ENCODE measurements around the gene CSTF1. TPM values are rescaled to one million over a fixed set of nuclear protein-coding genes. Genes with fewer than 3 reads are reported as not detected.
A peak's percentile ranks its signal among the peaks of the same experiment; 100 is the strongest.

CSTF1 gene
- total RNA-seq = 28.8 and 31.2 TPM in 2 replicates
- 55.2 and 68.6 TPM in 2 replicates for polyA plus RNA-seq
- 34.5 and 46.9 TPM in 2 replicates for polyA plus RNA-seq (2012)
- polyA minus RNA-seq (ENCODE audit: low replicate concordance) = 133 and 137 TPM in 2 replicates

DNA sequence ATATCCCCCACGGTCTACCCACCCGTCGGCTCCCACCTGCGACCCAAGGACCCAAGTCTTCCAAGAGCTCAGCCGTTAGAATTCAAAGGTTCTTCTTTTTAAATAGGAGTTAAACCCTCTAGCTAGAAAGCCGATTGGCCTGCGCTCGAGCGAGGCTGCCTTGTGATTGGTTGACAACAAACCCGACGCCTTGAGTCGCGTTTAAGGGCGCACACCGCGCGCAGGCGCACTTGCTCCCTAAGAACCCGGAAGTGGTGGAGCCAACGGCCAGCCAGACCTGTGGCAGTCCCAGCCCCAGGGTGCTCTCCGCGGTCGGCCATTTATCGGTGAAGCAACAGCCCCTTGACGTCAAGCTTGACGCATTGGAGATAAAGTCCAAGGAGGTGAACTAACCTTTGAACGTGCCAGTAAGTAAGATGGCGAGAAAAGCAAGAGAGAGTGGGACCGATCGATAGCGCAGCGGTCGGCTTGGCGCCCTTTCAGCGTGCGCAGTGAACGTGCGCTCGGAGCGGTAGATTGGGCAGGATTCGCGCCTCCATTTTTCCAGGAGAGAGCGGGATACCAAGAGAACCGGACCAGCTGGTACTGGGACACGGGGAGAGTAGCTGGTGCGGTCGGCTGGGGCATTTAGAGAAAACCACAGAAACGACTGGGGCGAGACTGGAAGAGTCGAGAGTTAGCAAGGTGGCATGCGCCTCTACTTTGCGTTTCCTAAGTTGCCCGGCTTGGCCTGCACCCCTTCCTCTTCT, at the start of gene CSTF1, which contains the start of gene AURKA:
CSTF1 (plus strand) TSS at position 514 of the 749 bp plus-strand sequence. CDS start 2,908 bp downstream, outside the sequence.
AURKA (minus strand) TSS at position 84 of the 749 bp plus-strand sequence. CDS start 4,018 bp downstream, outside the sequence.
- Histone ChIP-seq H3K4me1 (ENCODE audit: control insufficient read depth, extremely low read depth, insufficient read depth, low read length) (peaks cover 5% of the 10 kb centered on the region), H3K9ac (ENCODE audit: insufficient read depth, low read length) (peak within 1 kb of the TSS; percentile 85), H4K20me1 (ENCODE audit: control insufficient read depth, extremely low read depth, insufficient read depth, low read length) (no peaks in the 10 kb centered on the region), H3K27me3 (ENCODE audit: control insufficient read depth, insufficient read depth, low read length) (no peaks in the 10 kb centered on the region), H2AFZ (ENCODE audit: low read length) (peak within 1 kb of the TSS; percentile 92), H3K4me3 (replicated peaks in 1 of 4; ENCODE audit: control extremely low read depth in 1 of 4, insufficient read depth in 1 of 4, low read depth in 3 of 4, low read length in 4 of 4) (peak within 1 kb of the TSS; percentile 73 to 99 (median 93)), H3K9me3 (ENCODE audit: control insufficient read depth, insufficient read depth, low read depth, low read length) (no peaks in the 10 kb centered on the region), H3K4me2 (ENCODE audit: extremely low read depth, insufficient read depth, low read length) (peak within 1 kb of the TSS; percentile 95), H3K27ac (ENCODE audit: insufficient read depth, low read length) (peak within 1 kb of the TSS; percentile 92), H3K79me2 (ENCODE audit: control insufficient read depth, insufficient read depth, low read length) (peaks cover 75% of the 10 kb centered on the region), H3K36me3 (ENCODE audit: control insufficient read depth, insufficient read depth, low read length) (peaks cover 13% of the 10 kb centered on the region)
- peak; percentile 100 for DNase-seq (ENCODE audit: low read depth in 2 of 2)
- TF ChIP-seq EZH2 (IDR thresholded peaks at IDR 0.05; ENCODE audit: low read length, missing control alignments) (no peak), CTCF (conservative IDR thresholded peaks at IDR 0.05 in 1 of 2, IDR thresholded peaks at IDR 0.05 in 1 of 2; ENCODE audit: low read depth in 1 of 2, low read length in 2 of 2) (no peak)

DNA sequence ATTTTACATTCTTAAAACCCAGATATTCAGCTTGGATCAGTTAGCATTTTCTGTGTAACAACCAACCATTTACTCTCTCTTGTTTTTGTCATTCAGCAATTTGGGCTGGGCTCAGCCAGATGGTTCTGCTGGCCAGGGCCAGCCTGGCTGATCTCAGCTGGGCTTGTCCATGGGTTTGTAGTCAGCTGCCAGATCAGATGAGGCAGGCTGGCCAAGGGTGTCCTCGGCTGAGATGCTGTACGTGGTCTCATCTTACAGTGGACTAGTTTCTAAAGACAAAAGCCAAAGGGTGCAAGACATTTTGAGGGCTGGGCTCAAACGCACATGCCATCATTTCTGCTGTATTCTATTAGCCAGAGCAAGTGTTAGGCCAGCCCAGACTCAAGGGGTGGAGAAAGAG, 49.7 kb upstream of the CSTF1 start:
- Histone ChIP-seq H4K20me1 (ENCODE audit: control insufficient read depth, extremely low read depth, insufficient read depth, low read length) (no peaks in the 10 kb centered on the region), H3K79me2 (ENCODE audit: control insufficient read depth, insufficient read depth, low read length) (no peaks in the 10 kb centered on the region), H3K4me3 (replicated peaks in 1 of 4; ENCODE audit: control extremely low read depth in 1 of 4, insufficient read depth in 1 of 4, low read depth in 3 of 4, low read length in 4 of 4) (no peak overlapping the region), H3K9ac (ENCODE audit: insufficient read depth, low read length) (no peak overlapping the region), H3K36me3 (ENCODE audit: control insufficient read depth, insufficient read depth, low read length) (no peaks in the 10 kb centered on the region), H3K27me3 (ENCODE audit: control insufficient read depth, insufficient read depth, low read length) (peaks cover 8% of the 10 kb centered on the region), H3K4me1 (ENCODE audit: control insufficient read depth, extremely low read depth, insufficient read depth, low read length) (no peaks in the 10 kb centered on the region), H2AFZ (ENCODE audit: low read length) (no peak overlapping the region), H3K9me3 (ENCODE audit: control insufficient read depth, insufficient read depth, low read depth, low read length) (no peaks in the 10 kb centered on the region), H3K4me2 (ENCODE audit: extremely low read depth, insufficient read depth, low read length) (no peak overlapping the region), H3K27ac (ENCODE audit: insufficient read depth, low read length) (no peak overlapping the region)
- TF ChIP-seq EZH2 (IDR thresholded peaks at IDR 0.05; ENCODE audit: low read length, missing control alignments) (no peak), CTCF (conservative IDR thresholded peaks at IDR 0.05 in 1 of 2, IDR thresholded peaks at IDR 0.05 in 1 of 2; ENCODE audit: low read depth in 1 of 2, low read length in 2 of 2) (no peak)
- no peak for DNase-seq (ENCODE audit: low read depth in 2 of 2)

DNA sequence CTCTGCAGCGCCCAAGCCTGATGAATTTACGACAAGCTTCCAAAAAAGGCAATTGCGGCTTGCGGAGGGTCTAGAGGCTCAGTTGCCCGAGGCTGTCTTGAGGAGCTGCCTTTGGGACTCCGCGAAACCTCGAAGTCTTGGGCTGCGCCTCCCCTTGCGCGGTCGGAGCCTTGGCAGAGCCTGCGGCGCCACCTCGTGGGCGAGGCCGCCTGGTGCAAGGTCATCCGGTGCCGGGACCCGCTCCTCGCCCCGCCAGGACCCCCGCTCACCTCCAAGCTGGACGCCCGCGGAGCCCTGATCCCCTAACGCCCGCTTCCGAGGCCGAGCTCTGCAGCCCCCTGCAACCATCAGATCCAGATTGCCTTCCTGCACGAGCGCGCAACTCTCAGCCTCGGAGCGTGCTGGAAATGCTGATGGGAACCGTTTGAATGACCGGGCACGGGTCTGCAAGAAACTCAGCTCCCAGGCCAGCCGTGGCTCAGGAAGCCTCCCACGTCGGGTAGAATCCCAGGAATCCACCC, 48.5 kb upstream of the CSTF1 start:
- H3K36me3 ChIP-seq (ENCODE audit: control insufficient read depth, insufficient read depth, low read length) = no peaks in the 10 kb centered on the region
- peak overlapping the region; percentile 76 for H3K4me2 ChIP-seq (ENCODE audit: extremely low read depth, insufficient read depth, low read length)
- peaks cover 8% of the 10 kb centered on the region for H3K27me3 ChIP-seq (ENCODE audit: control insufficient read depth, insufficient read depth, low read length)
- peak; percentile 27 to 51 for DNase-seq (ENCODE audit: low read depth in 2 of 2)
- H2AFZ ChIP-seq (ENCODE audit: low read length) = peak overlapping the region; percentile 30
- H4K20me1 ChIP-seq (ENCODE audit: control insufficient read depth, extremely low read depth, insufficient read depth, low read length) = no peaks in the 10 kb centered on the region
- no peak overlapping the region for H3K27ac ChIP-seq (ENCODE audit: insufficient read depth, low read length)
- H3K9me3 ChIP-seq (ENCODE audit: control insufficient read depth, insufficient read depth, low read depth, low read length) = no peaks in the 10 kb centered on the region
- TF ChIP-seq EZH2 (IDR thresholded peaks at IDR 0.05; ENCODE audit: low read length, missing control alignments) (no peak), CTCF (conservative IDR thresholded peaks at IDR 0.05 in 1 of 2, IDR thresholded peaks at IDR 0.05 in 1 of 2; ENCODE audit: low read depth in 1 of 2, low read length in 2 of 2) (peak; percentile 63 to 85)
- no peaks in the 10 kb centered on the region for H3K79me2 ChIP-seq (ENCODE audit: control insufficient read depth, insufficient read depth, low read length)
- H3K9ac ChIP-seq (ENCODE audit: insufficient read depth, low read length) = no peak overlapping the region
- no peaks in the 10 kb centered on the region for H3K4me1 ChIP-seq (ENCODE audit: control insufficient read depth, extremely low read depth, insufficient read depth, low read length)
- H3K4me3 ChIP-seq (replicated peaks in 1 of 4; ENCODE audit: control extremely low read depth in 1 of 4, insufficient read depth in 1 of 4, low read depth in 3 of 4, low read length in 4 of 4) = peak overlapping the region in 3 of 4 experiments; percentile 8 to 43 (median 17)
